ENCODE data around the gene FITM1.

FITM1 gene

GRCh38 chr14:24121210-24121609 lies 9.2 kb upstream of the FITM1 start:
- POLR2A ChIA-PET: interaction anchor here (8.3 kb wide), 1 partner anchor 17 kb away, joined by 163 read pairs; the partner anchor contains the start of genes EMC9 and PSME1
- Histone ChIP-seq H3K36me3 (ENCODE audit: control insufficient read depth in 2 of 2, insufficient read depth in 1 of 2, low read length in 2 of 2) (peaks cover 10 to 70% of the 10 kb centered on the region in 2 experiments; a peak in 2 of 3 replicates), H3K4me1 (ENCODE audit: control insufficient read depth, insufficient read depth, low read length) (no peaks in the 10 kb centered on the region), H3K9me3 (ENCODE audit: control insufficient read depth, insufficient read depth, low read depth, low read length) (no peaks in the 10 kb centered on the region), H3K27ac (ENCODE audit: extremely low read depth, low read depth, low read length) (no peak overlapping the region), H3K4me3 (ENCODE audit: low read depth, low read length) (no peak overlapping the region)
- TF ChIP-seq PRDM2 (tag by site-specific recombination; IDR thresholded peaks at IDR 0.05; ENCODE audit: borderline replicate concordance) (no peak), ZNF560 (tag by site-specific recombination; IDR thresholded peaks at IDR 0.05; ENCODE audit: borderline replicate concordance) (no peak), ZNF670 (tag by site-specific recombination; IDR thresholded peaks at IDR 0.05; ENCODE audit: low read depth) (no peak), ZNF639 (tag by site-specific recombination; IDR thresholded peaks at IDR 0.05) (no peak), ZNF513 (tag by site-specific recombination; IDR thresholded peaks at IDR 0.05) (no peak), INSM2 (tag by site-specific recombination; IDR thresholded peaks at IDR 0.05) (no peak), ZNF585B (tag by site-specific recombination; IDR thresholded peaks at IDR 0.05) (no peak), ZNF645 (tag by site-specific recombination; IDR thresholded peaks at IDR 0.05) (no peak), ZNF704 (tag by site-specific recombination; IDR thresholded peaks at IDR 0.05) (no peak), SP3 (tag by site-specific recombination; IDR thresholded peaks at IDR 0.05) (no peak), ZNF544 (tag by site-specific recombination; IDR thresholded peaks at IDR 0.05) (no peak), ZNF660 (tag by site-specific recombination; IDR thresholded peaks at IDR 0.05) (no peak)
- CTCF ChIA-PET: interaction anchor here (1.4 kb wide), 1 partner anchor 31 kb away, joined by 3 read pairs; no protein-coding TSS in a partner anchor

All from HEK293 (cell line).